Measurements from ENCODE around the gene PEAK1.
"Not testable (repeated sequence)": the region's sequence is repeated elsewhere in the genome, so short reads cannot be mapped to it uniquely, and the experiment has no call there.

Gene PEAK1

GRCh38 chr15:77221174-77221573, 198.7 kb downstream of the PEAK1 start:
- no peak for DNase-seq

GRCh38 chr15:77219841-77220240, 200.1 kb downstream of the PEAK1 start:
- no peak for DNase-seq

GRCh38 chr15:77209221-77209620, 210.7 kb downstream of the PEAK1 start:
- no peak for DNase-seq

- DNase-seq, result no peak
Observed at GRCh38 chr15:77208241-77208640, 211.7 kb downstream of the PEAK1 start.

- no peak for DNase-seq
Observed at GRCh38 chr15:77201665-77202064, 218.2 kb downstream of the PEAK1 start.

- no peak for DNase-seq
Observed at GRCh38 chr15:77196381-77196780, 223.5 kb downstream of the PEAK1 start.

- no peak for DNase-seq
Observed at GRCh38 chr15:77195586-77195985, 224.3 kb downstream of the PEAK1 start.

GRCh38 chr15:77192451-77192850, 227.5 kb downstream of the PEAK1 start:
- no peak for DNase-seq

- no peak for DNase-seq
Observed at GRCh38 chr15:77191230-77191834, 228.6 kb downstream of the PEAK1 start.

- DNase-seq, result no peak
Observed at GRCh38 chr15:77187751-77188464, 232.0 kb downstream of the PEAK1 start.

- no peak for DNase-seq
Observed at GRCh38 chr15:77186594-77187011, 233.3 kb downstream of the PEAK1 start.

GRCh38 chr15:77185242-77185785, 234.6 kb downstream of the PEAK1 start:
- DNase-seq, result no peak

GRCh38 chr15:77184352-77184751, 235.6 kb downstream of the PEAK1 start:
- DNase-seq, result not testable (repeated sequence)

GRCh38 chr15:77183066-77183465, 236.8 kb downstream of the PEAK1 start:
- DNase-seq, result no peak

GRCh38 chr15:77181305-77182074, 238.4 kb downstream of the PEAK1 start:
- DNase-seq, result no peak

GRCh38 chr15:77180757-77181156, 239.1 kb downstream of the PEAK1 start:
- no peak for DNase-seq

GRCh38 chr15:77180270-77180669, 239.6 kb downstream of the PEAK1 start:
- no peak for DNase-seq

- no peak for DNase-seq
Observed at GRCh38 chr15:77179541-77179998, 240.3 kb downstream of the PEAK1 start.

GRCh38 chr15:77178411-77178810, 241.5 kb downstream of the PEAK1 start:
- DNase-seq, result no peak

- DNase-seq, result not testable (repeated sequence)
Observed at GRCh38 chr15:77176148-77176547, 243.8 kb downstream of the PEAK1 start.

- DNase-seq, result no peak
Observed at GRCh38 chr15:77173487-77173886, 246.4 kb downstream of the PEAK1 start.

- no peak for DNase-seq
Observed at GRCh38 chr15:77171221-77171967, 248.5 kb downstream of the PEAK1 start.

GRCh38 chr15:77168616-77169015, 251.3 kb downstream of the PEAK1 start:
- DNase-seq, result no peak
